ENCODE measurements around the gene HECW1.

GRCh38 chr7:43311694-43312093 lies 199.2 kb downstream of the HECW1 start:
- TF ChIP-seq TCF4 (CRISPR knock-in tag; IDR thresholded peaks at IDR 0.05; ENCODE audit: borderline replicate concordance) (no peak), ZFP30 (CRISPR knock-in tag; IDR thresholded peaks at IDR 0.05) (no peak), RARB (CRISPR knock-in tag; IDR thresholded peaks at IDR 0.05) (no peak), ISL1 (CRISPR knock-in tag; IDR thresholded peaks at IDR 0.05) (no peak), TOX (CRISPR knock-in tag; IDR thresholded peaks at IDR 0.05; ENCODE audit: borderline replicate concordance) (no peak), ZFP3 (CRISPR knock-in tag; IDR thresholded peaks at IDR 0.05) (no peak), CSDC2 (CRISPR knock-in tag; IDR thresholded peaks at IDR 0.05) (no peak)

Data from SK-N-SH treated with all-trans-retinoic acid at 6 μM for 48 hours (cell line).